ENCODE data around the gene AP1M2.
"Not testable (repeated sequence)": the region's sequence is repeated elsewhere in the genome, so short reads cannot be mapped to it uniquely, and the experiment has no call there.

The AP1M2 gene

GRCh38 chr19:10566408-10566657 lies 20.8 kb downstream of the AP1M2 start:
- FAIRE-seq: no peak
- no peak for DNase-seq (ENCODE audit: insufficient read length, low spot score)

DNA sequence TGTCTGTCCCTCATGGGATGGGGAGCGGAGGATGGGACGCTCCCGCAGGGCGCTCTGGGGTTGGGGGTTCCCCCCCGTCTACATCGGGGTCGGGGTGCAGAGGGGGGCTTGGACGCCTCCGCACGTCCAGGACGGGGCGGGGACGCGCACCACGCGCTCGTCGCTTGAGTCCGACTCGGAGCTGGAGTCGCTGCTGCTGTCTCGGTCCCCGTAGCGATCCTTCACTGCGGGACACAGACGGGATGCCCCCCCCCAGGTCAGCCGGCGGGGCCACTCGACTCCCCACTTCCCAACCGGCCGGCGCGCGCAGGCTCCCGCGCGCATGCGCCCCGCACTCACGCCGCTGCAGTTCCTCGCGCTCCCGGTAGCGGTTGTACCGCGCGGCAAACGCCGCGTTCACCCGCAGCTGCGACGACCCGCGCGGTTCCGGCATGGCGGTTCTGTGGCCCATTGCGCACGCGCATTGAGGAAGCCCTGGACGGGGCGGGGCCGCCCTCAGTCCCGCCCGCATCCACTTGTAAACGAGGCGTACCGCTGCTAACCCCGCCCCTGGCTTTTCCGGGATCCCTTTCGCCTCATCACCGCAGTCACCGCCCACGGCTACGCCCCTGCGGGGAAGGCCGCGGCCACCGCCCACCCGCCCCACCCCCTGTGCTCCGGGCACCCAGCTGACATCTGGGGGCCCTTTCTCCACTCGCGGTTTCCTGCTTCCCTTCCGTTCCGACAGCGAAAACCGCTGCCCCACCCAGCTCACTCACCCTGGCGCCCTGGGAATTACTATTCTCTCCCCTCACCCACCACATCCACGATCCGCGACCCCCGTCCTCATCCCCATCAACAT lies 21.3 kb downstream of the AP1M2 start, which contains the start of gene KRI1:
KRI1 (minus strand) TSS at position 444 of the 841 bp plus-strand sequence; CDS start at position 433, 11 bp downstream.
- peak; percentile 83 for FAIRE-seq
- DNase-seq (ENCODE audit: insufficient read length, low spot score): peak; percentile 96

GRCh38 chr19:10565028-10565566 lies 22.0 kb downstream of the AP1M2 start:
- no peak for FAIRE-seq
- DNase-seq (ENCODE audit: insufficient read length, low spot score): peak; percentile 68

DNA sequence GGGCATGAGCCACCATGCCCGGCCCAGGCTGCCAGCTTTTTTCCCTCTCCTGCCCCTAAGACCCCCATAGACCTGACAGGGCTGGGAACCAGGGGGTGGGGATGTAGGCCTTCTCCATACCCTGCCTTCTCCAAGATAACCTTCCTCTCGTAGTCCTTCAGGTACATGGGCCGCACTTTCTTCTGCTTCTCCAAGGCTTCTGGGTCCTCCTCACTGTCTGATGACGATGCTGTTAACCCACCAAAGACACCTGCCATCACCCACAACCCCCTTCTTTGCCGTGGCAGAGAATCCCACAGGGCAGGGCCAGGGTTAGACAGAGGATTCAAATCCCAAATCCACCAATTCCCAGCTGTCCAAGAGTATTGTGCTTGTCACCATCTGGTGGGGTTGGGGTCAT lies 24.5 kb downstream of the AP1M2 start:
- FAIRE-seq: no peak
- no peak for DNase-seq (ENCODE audit: insufficient read length, low spot score)

DNA sequence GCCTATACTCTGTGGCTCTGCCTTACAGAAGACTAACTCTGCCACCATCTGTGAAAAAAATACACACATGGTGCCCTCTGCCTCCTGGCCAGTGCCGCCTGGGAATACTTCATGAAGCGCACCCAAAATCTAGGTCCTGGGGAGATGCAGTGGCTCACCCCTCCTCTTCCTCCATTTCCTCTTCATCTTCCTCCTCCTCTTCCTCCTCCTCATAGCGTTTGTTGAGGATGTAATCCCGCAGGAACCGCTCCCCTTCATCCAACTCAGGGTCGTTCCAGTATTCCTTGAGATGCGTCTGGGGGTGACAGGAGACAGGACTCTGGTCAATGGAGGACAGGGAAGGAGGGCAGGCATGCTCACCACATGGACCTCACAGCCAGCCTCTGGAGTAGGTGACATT lies 27.0 kb downstream of the AP1M2 start:
- DNase-seq (ENCODE audit: insufficient read length, low spot score) (no peak), FAIRE-seq (no peak)

- no peak for DNase-seq (ENCODE audit: insufficient read length, low spot score)
- FAIRE-seq: no peak
Observed at GRCh38 chr19:10557603-10558197, 29.4 kb downstream of the AP1M2 start.

DNA sequence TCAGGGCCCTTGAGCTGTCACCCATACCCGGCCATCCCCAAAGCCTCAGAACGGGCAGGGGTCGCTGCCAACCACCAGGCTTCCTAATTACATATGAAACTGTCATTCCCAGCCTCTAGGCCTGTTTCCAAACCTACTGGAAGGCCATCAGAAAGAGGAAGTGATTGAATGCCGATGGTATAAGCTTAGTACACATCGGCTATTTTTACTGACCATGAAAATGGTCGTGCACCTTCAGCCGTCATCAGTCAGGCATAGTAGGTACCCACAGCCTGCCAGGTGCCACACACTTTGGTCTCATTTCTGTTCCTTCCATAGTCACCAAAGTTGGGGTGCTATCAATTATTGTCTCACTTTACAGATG lies 31.5 kb downstream of the AP1M2 start:
- DNase-seq (ENCODE audit: insufficient read length, low spot score): no peak
- FAIRE-seq: no peak

- no peak for FAIRE-seq
- no peak for DNase-seq (ENCODE audit: insufficient read length, low spot score)
Observed at GRCh38 chr19:10554760-10555609, 32.1 kb downstream of the AP1M2 start.

GRCh38 chr19:10553943-10554381 lies 33.1 kb downstream of the AP1M2 start:
- FAIRE-seq: no peak

DNA sequence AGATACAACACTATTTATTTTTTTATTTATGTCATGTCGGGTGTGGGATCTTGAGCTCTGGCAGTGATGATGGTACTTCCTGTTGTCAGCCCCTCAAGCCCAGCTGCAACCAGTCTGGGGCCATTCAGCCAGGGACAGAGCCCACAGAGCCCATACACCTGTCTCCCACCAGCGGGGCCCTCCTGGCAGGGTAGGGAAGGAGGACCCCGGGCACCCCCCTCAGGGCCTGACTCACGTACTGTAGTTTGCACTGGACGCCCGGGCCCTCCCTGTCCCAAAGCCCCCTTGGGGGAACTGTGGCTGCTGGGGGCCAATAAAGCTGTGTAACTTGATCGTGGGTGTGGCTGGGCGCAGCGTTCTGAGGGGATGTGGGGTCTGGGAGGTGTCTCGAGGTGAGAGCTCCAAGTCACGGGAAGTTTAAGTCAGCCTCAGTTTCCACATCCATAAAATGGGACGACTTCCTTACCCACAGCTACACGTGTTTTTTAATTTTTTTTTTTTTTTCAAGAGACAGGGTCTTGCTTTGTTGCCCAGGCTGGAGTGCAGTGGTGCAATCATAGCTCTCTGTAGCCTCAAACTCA lies 33.9 kb downstream of the AP1M2 start:
- FAIRE-seq: no peak
- DNase-seq (ENCODE audit: insufficient read length, low spot score): no peak

More at GRCh38 chr19:10553943-10554381, 33.1 kb downstream of the AP1M2 start:
- no peak for DNase-seq (ENCODE audit: insufficient read length, low spot score)

GRCh38 chr19:10552510-10553053 lies 34.5 kb downstream of the AP1M2 start:
- DNase-seq (ENCODE audit: insufficient read length, low spot score): peak; percentile 53
- peak; percentile 20 for FAIRE-seq

DNA sequence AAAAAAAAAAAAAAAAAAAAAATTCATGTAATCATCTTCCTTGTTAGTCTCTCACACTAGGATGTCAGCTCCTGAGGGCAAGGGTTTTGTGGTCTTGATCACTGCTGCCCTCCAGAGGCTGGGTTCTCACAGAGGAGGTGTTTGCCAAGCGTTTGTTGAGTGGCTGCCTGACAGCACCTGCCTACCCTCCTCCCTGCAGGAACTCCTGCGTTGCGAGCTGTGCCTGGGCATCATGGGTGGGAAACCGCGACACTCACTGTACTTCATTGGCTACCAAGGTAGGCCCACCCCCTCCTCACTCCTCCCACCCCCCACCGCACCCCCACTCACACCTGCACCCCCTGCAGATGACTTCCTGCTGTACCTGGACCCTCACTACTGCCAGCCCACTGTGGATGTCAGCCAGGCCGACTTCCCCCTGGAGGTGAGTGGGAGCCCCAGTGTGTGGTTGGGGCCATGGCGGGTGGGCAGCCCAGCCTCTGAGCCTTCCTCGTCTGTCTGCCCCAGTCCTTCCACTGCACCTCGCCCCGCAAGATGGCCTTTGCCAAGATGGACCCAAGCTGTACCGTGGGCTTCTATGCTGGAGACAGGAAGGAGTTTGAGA lies 35.3 kb downstream of the AP1M2 start:
- FAIRE-seq (no peak), DNase-seq (ENCODE audit: insufficient read length, low spot score) (no peak)

DNA sequence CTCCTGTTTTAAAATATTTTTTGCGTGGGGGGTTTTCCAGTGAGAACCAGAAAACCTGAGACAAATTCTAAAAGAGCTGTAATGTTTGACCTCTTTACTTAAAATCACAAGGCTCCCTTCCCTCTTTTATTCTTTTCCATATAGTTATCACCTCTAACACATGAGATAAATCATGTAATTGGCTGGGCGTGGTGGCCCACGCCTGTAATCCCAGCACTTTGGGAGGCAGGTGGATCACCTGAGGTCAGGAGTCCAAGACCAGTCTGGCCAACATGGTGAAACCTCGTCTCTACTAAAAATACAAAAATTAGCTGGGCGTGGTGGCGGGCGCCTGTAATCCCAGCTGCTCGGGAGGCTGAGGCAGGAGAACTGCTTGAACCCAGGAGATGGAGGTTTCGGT lies 36.1 kb downstream of the AP1M2 start:
- not testable (repeated sequence) for FAIRE-seq; DNase-seq (ENCODE audit: insufficient read length, low spot score)

DNA sequence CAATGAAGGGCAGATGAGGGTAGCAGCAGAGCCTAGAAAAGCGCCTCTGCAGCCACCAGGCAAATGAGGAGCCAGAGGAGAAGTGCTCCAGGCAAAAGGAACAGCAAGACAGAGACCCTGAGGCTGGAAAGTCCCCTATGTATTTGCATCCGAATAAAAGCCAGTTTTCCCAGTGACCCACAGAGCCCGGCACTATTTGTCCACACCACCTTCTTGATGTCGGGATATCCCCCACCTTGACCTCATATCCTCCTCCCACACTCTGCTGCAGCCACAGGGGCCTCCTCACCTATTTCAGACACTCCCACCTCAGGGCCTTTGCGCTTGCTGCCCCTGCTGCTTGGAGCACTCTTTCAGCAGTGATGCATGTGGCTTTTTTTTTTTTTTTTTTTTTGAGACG lies 36.8 kb downstream of the AP1M2 start:
- DNase-seq (ENCODE audit: insufficient read length, low spot score) (no peak), FAIRE-seq (no peak)

GRCh38 chr19:10549733-10550132 lies 37.4 kb downstream of the AP1M2 start:
- no peak for DNase-seq (ENCODE audit: insufficient read length, low spot score)
- FAIRE-seq: no peak

DNA sequence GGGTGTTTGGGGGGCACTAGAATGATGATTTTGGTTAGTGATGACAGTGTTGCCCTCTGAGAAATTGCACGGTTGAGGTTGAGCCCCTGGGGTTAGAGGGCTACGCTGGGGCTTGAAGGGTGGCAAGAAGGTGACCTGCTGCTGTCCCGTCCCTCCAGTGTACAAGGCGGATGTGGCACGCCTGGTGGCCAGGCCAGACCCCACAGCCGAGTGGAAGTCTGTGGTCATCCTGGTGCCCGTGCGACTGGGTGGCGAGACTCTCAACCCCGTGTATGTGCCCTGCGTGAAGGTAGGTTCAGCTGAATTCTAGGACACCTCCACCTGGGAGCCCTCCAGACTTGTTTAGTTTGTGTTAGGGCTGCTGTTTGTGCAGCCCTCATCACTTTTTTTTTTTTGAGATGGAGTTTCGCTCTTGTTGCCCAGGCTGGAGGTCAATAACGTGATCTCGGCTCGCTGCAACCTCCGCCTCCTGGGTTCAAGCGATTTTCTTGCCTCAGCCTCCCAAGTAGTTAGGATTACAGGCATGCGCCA lies 38.3 kb downstream of the AP1M2 start:
- FAIRE-seq (no peak), DNase-seq (ENCODE audit: insufficient read length, low spot score) (no peak)

- FAIRE-seq: no peak
Observed at GRCh38 chr19:10546817-10547216, 40.3 kb downstream of the AP1M2 start.

DNA sequence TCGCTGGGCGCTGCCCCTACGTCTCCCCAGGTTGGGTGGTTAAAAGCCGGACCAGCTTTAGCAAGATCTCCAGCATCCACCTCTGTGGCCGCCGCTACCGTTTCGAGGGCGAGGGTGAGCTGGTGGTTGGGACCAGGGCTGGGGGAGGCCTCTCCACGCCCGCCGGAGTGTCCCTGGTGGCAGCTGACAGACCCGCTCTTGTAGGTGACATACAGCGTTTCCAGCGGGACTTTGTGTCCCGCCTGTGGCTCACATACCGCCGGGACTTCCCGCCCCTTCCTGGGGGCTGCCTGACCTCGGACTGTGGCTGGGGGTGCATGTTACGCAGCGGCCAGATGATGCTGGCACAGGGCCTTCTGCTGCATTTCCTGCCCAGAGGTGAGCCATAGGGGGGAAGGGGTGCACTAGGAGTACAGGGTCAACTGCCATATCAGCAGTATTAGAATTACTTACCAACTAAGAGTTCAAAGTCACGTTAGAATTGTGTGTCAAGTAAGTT lies 42.3 kb downstream of the AP1M2 start:
- no peak for DNase-seq (ENCODE audit: insufficient read length, low spot score)

More at GRCh38 chr19:10546817-10547216, 40.3 kb downstream of the AP1M2 start:
- DNase-seq (ENCODE audit: insufficient read length, low spot score): no peak

DNA sequence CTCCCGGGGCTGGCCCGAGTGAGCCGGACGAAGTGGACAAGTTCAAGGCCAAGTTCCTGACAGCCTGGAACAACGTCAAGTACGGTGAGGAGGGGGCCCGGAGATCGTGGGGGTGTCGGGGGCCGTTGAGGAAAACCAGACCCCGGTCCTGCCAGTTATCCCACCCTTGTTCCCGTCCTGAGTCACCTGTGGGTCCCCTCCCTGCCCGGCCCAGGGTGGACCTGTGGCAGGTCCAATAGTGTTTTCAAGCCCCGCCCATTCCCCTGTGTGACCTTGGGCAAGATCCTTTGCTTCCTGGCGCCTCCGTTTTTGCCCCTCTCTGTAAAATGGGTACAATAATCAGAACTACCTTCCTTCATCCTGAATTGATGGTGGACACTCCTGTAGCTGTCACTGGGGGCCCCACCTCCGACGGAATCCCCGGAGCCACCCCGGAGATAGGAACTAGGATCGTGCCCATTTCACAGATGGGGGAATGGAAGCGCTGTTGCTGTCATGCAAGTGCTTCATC lies 42.8 kb downstream of the AP1M2 start:
- no peak for FAIRE-seq
- no peak for DNase-seq (ENCODE audit: insufficient read length, low spot score)

More for the DNA sequence above, 42.3 kb downstream of the AP1M2 start:
- no peak for FAIRE-seq
